GM10266 (cell line): ENCODE measurements around the gene NF1.

Experiments used
- DNase-seq: peaks from one replicate; pipeline ENCODE4 v3.0.0; 2012; ENCODE audit errors: extremely low spot score
- TF ChIP-seq, protein P1 (sequence below): IDR thresholded peaks from 2 replicates; pipeline ENCODE4 v1.5.1; 2012; ENCODE audit warnings: mild to moderate bottlenecking, low read depth; ENCODE audit not compliant: control insufficient read depth, insufficient read depth; ENCODE audit errors: missing control alignments

The NF1 gene

DNA sequence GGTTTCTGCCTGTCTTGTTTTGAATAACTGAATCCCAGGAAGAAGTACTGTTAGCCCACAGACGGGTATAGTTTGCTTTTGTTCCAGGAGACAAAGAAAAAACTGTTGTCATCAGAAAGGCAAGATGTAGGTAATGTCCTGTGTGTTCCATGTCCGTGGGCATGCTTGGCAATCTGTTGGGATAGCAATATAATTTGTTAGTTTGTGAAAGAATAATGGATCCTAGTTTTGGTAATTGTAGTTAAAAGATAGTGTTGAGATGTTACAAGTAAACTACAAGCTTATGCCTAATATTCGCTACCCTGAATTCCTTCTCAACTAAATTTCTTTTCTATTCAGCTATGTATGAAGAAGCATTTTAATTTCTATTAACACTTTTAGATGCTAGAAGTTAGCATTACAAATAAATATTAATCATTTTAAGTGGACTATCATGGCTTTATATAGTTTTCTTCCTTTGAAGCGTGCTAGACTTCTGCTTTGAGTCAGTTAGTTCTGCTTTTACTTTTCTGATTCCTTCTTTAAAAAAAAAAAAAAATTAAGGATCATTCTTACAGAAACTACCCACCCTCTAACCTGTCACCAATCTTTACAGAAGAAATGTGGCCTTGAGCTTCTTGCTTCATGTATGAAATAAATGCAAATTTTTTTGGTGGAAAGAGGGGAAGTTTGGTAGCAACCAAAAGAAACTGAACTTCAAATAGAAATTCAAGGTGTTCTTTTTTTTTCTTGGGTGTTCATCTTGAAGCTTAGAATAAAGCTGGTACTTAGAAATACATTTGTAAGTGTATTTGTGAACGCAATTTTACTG is 224.3 kb downstream of the NF1 start:
- TF ChIP-seq, protein P1, sequence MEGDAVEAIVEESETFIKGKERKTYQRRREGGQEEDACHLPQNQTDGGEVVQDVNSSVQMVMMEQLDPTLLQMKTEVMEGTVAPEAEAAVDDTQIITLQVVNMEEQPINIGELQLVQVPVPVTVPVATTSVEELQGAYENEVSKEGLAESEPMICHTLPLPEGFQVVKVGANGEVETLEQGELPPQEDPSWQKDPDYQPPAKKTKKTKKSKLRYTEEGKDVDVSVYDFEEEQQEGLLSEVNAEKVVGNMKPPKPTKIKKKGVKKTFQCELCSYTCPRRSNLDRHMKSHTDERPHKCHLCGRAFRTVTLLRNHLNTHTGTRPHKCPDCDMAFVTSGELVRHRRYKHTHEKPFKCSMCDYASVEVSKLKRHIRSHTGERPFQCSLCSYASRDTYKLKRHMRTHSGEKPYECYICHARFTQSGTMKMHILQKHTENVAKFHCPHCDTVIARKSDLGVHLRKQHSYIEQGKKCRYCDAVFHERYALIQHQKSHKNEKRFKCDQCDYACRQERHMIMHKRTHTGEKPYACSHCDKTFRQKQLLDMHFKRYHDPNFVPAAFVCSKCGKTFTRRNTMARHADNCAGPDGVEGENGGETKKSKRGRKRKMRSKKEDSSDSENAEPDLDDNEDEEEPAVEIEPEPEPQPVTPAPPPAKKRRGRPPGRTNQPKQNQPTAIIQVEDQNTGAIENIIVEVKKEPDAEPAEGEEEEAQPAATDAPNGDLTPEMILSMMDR: no peak
- DNase-seq: no peak

DNA sequence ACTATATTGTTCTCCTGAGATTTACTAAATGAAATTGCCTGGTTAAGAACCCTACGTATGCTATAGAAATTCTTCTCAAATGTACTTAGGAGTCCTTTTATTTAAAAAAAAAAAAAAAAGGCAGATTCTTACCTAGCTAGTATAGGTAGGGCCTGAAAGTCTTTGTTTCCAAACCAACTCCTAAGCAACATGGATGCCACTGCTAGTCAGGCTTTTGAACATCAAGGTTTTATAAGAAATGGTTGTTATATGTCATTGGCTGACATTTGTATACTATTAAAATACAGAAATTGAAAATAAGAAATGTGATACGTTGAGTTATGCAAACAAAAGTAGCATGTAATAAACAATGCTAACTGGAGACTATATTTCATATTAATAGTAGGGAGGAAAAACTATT is 225.5 kb downstream of the NF1 start:
- TF ChIP-seq, protein P1: no peak
- DNase-seq: no peak

DNA sequence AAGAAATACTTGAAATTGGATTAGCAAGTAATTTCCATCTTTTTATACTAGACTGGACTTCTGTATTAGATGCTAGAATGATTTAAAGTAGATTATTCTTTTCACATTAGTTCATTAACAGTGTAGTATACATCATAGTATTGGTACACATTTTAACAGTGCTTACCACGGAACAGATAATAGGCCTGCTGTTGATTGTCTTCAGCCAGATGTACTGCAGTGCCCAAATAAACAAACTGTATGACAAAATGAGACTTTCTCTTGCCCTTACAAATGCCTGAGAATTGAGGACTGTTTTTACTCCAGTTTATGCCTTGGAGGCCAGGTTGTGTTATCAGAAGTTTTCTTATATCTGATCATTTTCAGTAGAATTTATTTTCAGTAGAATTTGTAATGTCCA is 226.0 kb downstream of the NF1 start:
- DNase-seq: no peak
- TF ChIP-seq, protein P1: no peak

DNA sequence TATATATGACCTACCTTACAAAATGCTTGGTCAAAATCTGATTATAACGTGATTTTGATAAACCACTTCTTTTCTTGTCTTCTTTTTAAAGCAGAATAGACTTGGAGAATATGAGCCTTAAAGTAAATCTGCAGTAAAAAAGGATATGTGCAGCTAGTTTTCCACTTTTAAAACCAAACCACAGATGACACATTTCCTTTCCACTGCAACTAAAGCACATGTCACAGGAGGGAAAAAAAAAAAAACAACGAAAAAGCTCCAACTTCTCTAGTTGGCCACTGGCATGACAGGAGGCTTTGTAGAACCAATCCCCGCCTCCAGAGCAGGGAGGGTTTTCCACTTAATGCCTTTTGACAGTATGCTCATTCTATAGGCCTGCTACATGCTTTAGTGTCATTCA is 226.7 kb downstream of the NF1 start, which contains the start of gene EVI2A:
Gene EVI2A, minus strand, starts transcription at position 142 of the 400 bp plus-strand sequence. CDS start 2,609 bp downstream, outside the sequence.
- peak; percentile 62 for DNase-seq

DNA sequence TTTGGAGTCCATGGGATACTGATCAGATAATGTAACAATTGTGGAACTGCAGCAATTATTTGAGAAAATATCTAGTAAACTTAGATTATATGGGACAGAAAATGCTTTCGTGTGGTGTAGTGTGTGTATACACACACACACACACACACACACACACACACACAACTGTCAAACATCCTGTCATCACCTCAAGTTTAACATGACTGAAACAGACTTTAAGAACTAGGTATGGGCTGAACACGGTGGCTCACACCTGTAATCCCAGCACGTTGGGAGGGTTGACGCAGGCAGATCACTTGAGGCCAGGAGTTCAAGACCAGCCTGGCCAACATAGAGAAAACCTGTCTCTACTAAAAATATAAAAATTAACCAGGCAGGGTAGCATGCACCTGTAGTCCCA is 227.2 kb downstream of the NF1 start:
- TF ChIP-seq, protein P1: no peak
- no peak for DNase-seq

More for the DNA sequence above, 226.7 kb downstream of the NF1 start, which contains the start of gene EVI2A:
- TF ChIP-seq, protein P1: no peak

DNA sequence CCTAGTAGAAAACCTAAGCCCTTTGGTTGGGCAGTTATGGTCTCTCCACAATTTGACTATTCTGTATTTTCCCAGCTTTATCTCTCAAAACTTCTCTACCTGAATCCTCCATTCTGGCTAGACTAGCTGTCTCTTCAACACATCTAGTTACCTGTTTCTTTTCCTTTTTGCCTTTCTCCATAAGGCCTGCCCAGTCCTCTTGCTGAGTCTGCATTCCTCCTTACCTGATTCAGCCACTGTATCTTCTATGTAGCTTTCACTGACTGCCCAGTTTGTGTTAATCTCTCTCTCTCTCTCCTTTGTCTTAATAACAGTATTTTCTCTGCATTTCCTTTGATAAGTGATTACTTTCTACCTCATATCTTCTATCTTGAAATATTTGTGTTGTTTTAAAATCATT is 228.8 kb downstream of the NF1 start:
- TF ChIP-seq, protein P1: no peak
- no peak for DNase-seq

DNA sequence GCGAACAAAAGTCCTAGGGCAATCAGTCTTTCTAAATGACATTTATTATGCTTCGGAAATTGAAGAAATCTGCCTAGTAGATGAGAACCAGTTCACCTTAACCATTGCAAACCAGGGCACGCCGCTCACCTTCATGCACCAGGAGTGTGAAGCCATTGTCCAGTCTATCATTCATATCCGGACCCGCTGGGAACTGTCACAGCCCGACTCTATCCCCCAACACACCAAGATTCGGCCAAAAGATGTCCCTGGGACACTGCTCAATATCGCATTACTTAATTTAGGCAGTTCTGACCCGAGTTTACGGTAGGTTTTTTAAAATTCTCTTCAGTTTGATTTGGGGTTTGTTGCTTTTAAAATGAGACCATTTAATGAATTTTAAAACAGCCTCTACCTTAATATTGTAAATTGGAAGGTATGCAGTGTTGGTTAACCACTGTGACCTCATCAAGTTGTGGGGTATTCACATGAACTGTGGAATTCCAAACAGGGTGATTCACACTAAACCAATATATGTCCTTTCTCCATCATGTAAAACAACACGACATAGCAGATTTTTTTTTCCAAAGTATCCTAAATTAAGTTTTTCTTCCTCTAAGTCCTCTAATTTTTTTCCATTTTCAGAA is 232.9 kb downstream of the NF1 start:
- DNase-seq: no peak
- TF ChIP-seq, protein P1: no peak
